Progenitor cell of endocrine pancreas (in vitro differentiated cells): Measurements from ENCODE around the gene LPP. TPM values are rescaled to one million over a fixed set of nuclear protein-coding genes. Genes with fewer than 3 reads are reported as not detected.

ENCODE experiments used
- DNase-seq: peaks from one replicate; pipeline ENCODE4 v3.0.0; 2021; ENCODE audit warnings: low spot score; ENCODE audit not compliant: unreplicated experiment
- H3K27ac Mint-ChIP-seq: 2 replicates; pipeline ENCODE4 v1.8.0; 2021; ENCODE audit warnings: mild to moderate bottlenecking, moderate library complexity, mixed read lengths
- H3K27me3 Mint-ChIP-seq: 2 replicates; pipeline ENCODE4 v1.8.0; 2021; ENCODE audit warnings: mixed read lengths
- H3K36me3 Mint-ChIP-seq: 2 replicates; pipeline ENCODE4 v1.8.0; 2022; ENCODE audit warnings: mixed read lengths; ENCODE audit not compliant: insufficient read depth
- H3K4me1 Mint-ChIP-seq: 2 replicates; pipeline ENCODE4 v1.8.0; 2021; ENCODE audit warnings: low read depth, mixed read lengths
- H3K4me3 Mint-ChIP-seq: 2 replicates; pipeline ENCODE4 v1.8.0; 2021; ENCODE audit warnings: low read depth, mild to moderate bottlenecking, moderate library complexity, mixed read lengths
- H3K9me3 Mint-ChIP-seq: 2 replicates; pipeline ENCODE4 v1.8.0; 2021; ENCODE audit warnings: low read depth, mixed read lengths
- total RNA-seq: library from RNA; stranded (reverse); gene quantifications from 2 replicates; pipeline ENCODE4 v1.2.1, GENCODE V29; 2021
- TF ChIP-seq, protein P1 (sequence below): fragments of 200-600 bp; sonication (generic); IDR thresholded peaks from one replicate; pipeline ENCODE4 v1.5.0; 2021; ENCODE audit warnings: antibody characterized with exemption, mild to moderate bottlenecking; ENCODE audit not compliant: unreplicated experiment

The LPP gene
- total RNA-seq, 1 donor from 2014 or later, result 131 TPM

DNA sequence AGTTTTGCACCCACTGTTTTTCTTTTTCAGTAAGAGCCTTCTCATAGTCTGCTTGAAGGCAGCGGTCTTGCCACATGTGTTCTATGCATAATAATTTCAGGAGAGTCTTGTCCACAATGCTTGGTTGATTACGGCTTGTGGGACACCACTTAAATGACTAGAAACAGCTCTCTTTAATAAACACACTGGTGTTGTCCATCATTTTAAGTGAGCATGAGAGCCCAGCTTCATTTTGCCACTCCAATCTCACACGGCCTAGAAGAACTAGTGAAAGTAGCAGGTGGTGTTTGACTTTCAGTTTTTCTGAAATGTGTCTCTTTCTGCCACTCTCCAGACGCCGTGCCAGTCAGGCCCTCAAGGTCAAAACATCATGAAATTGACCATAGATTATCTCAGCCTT, 292.1 kb downstream of the LPP start:
- H3K9me3 Mint-ChIP-seq, result peaks cover 4% of the 10 kb centered on the region
- DNase-seq, result no peak
- TF ChIP-seq, protein P1, sequence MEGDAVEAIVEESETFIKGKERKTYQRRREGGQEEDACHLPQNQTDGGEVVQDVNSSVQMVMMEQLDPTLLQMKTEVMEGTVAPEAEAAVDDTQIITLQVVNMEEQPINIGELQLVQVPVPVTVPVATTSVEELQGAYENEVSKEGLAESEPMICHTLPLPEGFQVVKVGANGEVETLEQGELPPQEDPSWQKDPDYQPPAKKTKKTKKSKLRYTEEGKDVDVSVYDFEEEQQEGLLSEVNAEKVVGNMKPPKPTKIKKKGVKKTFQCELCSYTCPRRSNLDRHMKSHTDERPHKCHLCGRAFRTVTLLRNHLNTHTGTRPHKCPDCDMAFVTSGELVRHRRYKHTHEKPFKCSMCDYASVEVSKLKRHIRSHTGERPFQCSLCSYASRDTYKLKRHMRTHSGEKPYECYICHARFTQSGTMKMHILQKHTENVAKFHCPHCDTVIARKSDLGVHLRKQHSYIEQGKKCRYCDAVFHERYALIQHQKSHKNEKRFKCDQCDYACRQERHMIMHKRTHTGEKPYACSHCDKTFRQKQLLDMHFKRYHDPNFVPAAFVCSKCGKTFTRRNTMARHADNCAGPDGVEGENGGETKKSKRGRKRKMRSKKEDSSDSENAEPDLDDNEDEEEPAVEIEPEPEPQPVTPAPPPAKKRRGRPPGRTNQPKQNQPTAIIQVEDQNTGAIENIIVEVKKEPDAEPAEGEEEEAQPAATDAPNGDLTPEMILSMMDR, result no peak
- no peak overlapping the region for H3K4me3 Mint-ChIP-seq
- peaks cover 9% of the 10 kb centered on the region for H3K36me3 Mint-ChIP-seq
- no peaks in the 10 kb centered on the region for H3K27me3 Mint-ChIP-seq
- H3K27ac Mint-ChIP-seq, result no peak overlapping the region
- no peaks in the 10 kb centered on the region for H3K4me1 Mint-ChIP-seq

DNA sequence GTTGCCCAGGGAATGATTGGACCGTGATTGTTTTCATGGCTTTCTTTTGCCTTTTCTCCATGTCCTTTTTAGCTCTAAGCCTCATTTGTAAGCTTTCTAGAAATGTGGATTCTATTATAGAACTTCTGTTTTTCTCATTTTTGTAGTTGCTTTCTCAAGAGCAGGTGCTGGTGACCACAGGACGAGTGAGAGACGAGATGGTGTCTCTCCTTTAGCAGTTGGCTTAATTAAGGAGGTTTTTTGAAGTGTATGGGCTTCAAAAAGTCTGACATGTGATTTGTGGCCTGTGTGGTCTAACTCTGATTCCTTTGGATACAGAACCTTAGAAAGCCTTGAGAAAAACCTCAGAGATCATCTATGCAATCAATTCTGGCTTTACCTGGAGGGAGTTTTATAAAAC, 292.8 kb downstream of the LPP start:
- Mint-ChIP-seq H3K27ac (no peak overlapping the region), H3K27me3 (no peaks in the 10 kb centered on the region), H3K4me1 (peaks cover 4% of the 10 kb centered on the region), H3K9me3 (peaks cover 4% of the 10 kb centered on the region), H3K36me3 (peaks cover 9% of the 10 kb centered on the region), H3K4me3 (no peak overlapping the region)
- DNase-seq, result no peak
- TF ChIP-seq, protein P1, result no peak

DNA sequence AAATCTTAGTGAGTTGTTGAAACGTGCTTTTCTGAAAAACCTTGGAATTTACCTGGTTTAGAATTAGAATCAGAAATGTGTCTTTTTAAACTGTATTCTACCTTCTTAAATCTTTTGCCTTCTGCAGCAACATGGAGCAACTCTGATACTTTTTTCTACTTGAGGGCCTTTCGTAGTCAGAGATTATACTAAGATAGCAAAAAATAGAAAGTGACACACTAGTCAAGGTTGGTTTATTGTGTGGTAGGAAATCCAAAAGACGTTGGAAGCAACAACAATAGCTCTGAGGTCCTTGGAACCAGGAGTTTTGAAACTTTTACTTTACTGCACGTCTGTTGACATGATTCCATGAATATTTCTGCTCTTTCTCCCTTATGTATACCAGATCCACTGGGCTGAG, 294.9 kb downstream of the LPP start:
- peaks cover 4% of the 10 kb centered on the region for H3K9me3 Mint-ChIP-seq
- DNase-seq, result no peak
- TF ChIP-seq, protein P1, result no peak

DNA sequence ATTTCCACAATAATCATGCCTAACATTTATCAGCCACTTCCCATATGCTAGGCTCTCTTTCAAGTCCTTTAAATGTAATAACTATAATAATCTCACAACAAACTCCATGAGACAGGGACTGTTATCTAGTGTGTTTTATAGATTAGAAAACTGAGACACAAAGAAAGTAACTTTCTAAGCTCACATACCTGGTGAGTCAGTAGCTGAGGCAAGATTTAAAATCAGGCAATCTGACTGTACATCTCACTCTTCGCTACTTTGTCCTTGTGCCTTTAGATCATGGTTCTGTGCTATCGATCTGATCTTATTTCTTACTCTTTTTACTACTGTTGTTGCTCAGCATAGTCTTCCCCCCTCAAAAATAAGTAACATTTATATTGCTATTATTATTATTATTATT, 295.5 kb downstream of the LPP start:
- no peak for DNase-seq
- no peaks in the 10 kb centered on the region for H3K27me3 Mint-ChIP-seq
- TF ChIP-seq, protein P1, result no peak
- peaks cover 13% of the 10 kb centered on the region for H3K4me1 Mint-ChIP-seq
- H3K9me3 Mint-ChIP-seq, result peaks cover 4% of the 10 kb centered on the region
- H3K36me3 Mint-ChIP-seq, result peaks cover 8% of the 10 kb centered on the region
- H3K27ac Mint-ChIP-seq, result no peak overlapping the region
- H3K4me3 Mint-ChIP-seq, result no peak overlapping the region

More for the DNA sequence above, 294.9 kb downstream of the LPP start:
- Mint-ChIP-seq H3K36me3 (peaks cover 9% of the 10 kb centered on the region), H3K4me3 (no peak overlapping the region), H3K27me3 (no peaks in the 10 kb centered on the region), H3K27ac (no peak overlapping the region), H3K4me1 (peaks cover 13% of the 10 kb centered on the region)

DNA sequence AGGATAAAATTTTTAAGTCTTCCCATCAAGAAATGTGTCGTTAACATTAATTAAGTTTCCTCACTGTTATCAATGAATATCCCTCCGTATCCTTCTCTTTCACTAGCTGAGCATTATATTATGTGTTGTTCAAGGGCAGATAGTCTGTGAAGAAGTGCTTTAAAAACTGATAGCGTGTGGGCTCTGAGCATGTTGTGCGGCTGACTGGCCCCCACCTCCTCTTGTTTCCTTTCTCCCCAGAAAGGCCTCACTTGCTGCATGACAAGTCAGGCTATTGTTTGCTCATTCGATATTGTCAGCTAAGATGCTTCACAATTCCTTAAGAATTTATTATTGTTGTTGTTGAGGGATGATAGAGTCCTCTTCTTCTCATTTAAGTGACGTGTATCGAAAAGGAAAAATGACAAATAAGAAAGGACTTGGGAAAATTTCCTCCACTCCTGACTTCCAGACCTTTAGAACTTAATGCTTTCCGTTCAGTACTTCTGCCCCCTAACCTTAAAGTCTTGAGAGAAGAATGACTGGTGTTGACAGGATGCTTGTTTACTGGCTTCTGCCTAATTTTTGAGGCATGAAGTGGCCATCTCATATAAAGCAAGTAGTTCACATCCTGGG, 298.3 kb downstream of the LPP start:
- H3K27ac Mint-ChIP-seq, result no peak overlapping the region
- no peak overlapping the region for H3K4me3 Mint-ChIP-seq
- H3K4me1 Mint-ChIP-seq, result peaks cover 13% of the 10 kb centered on the region
- no peaks in the 10 kb centered on the region for H3K27me3 Mint-ChIP-seq
- DNase-seq, result no peak
- no peaks in the 10 kb centered on the region for H3K36me3 Mint-ChIP-seq
- H3K9me3 Mint-ChIP-seq, result no peaks in the 10 kb centered on the region
- TF ChIP-seq, protein P1, result no peak
